ENCODE data around the gene ZCCHC7.

Gene ZCCHC7

GRCh38 chr9:37363124-37363523, 242.8 kb downstream of the ZCCHC7 start:
- Histone ChIP-seq H3K4me1 (ENCODE audit: control insufficient read depth, low read length) (peaks cover 83% of the 10 kb centered on the region), H3F3A (ENCODE audit: control insufficient read depth, insufficient read depth) (peaks cover 8% of the 10 kb centered on the region), H3K9me3 (ENCODE audit: control insufficient read depth, insufficient read depth, low read length) (no peaks in the 10 kb centered on the region), H3K79me2 (ENCODE audit: control insufficient read depth, low read length) (no peaks in the 10 kb centered on the region), H3K36me3 (ENCODE audit: control insufficient read depth, low read length) (peaks cover 29% of the 10 kb centered on the region), H3K4me3 (ENCODE audit: low read length) (no peak overlapping the region), H3K27ac (ENCODE audit: low read depth, low read length) (peak overlapping the region; percentile 34), H4K20me1 (ENCODE audit: control insufficient read depth, insufficient read depth, low read depth, low read length) (no peaks in the 10 kb centered on the region), H3K9me2 (replicated peaks; ENCODE audit: control insufficient read depth, low read length) (no peaks in the 10 kb centered on the region), H3K27me3 (ENCODE audit: control insufficient read depth, low read length) (no peaks in the 10 kb centered on the region), H3K4me2 (ENCODE audit: low read length) (peak overlapping the region; percentile 25)
- TF ChIP-seq EZH2phosphoT487 (IDR thresholded peaks at IDR 0.05; ENCODE audit: borderline replicate concordance, low read length) (no peak), CTCF (IDR thresholded peaks at IDR 0.05; ENCODE audit: low read depth, low read length, poor library complexity, severe bottlenecking) (no peak)

GRCh38 chr9:37364136-37364535, 243.8 kb downstream of the ZCCHC7 start:
- Histone ChIP-seq H3K27me3 (ENCODE audit: control insufficient read depth, low read length) (no peaks in the 10 kb centered on the region), H3K4me3 (ENCODE audit: low read length) (peak overlapping the region; percentile 1), H4K20me1 (ENCODE audit: control insufficient read depth, insufficient read depth, low read depth, low read length) (no peaks in the 10 kb centered on the region), H3K79me2 (ENCODE audit: control insufficient read depth, low read length) (no peaks in the 10 kb centered on the region), H3K36me3 (ENCODE audit: control insufficient read depth, low read length) (peaks cover 19% of the 10 kb centered on the region), H3K9me2 (replicated peaks; ENCODE audit: control insufficient read depth, low read length) (no peaks in the 10 kb centered on the region), H3F3A (ENCODE audit: control insufficient read depth, insufficient read depth) (peaks cover 8% of the 10 kb centered on the region), H3K4me2 (ENCODE audit: low read length) (peak overlapping the region; percentile 15), H3K27ac (ENCODE audit: low read depth, low read length) (peak overlapping the region; percentile 12), H3K4me1 (ENCODE audit: control insufficient read depth, low read length) (peaks cover 86% of the 10 kb centered on the region), H3K9me3 (ENCODE audit: control insufficient read depth, insufficient read depth, low read length) (no peaks in the 10 kb centered on the region)
- no peak for TF ChIP-seq EZH2phosphoT487 (IDR thresholded peaks at IDR 0.05; ENCODE audit: borderline replicate concordance, low read length)

- peaks cover 12% of the 10 kb centered on the region for H3F3A ChIP-seq (ENCODE audit: control insufficient read depth, insufficient read depth)
- peak overlapping the region; percentile 12 for H3K27ac ChIP-seq (ENCODE audit: low read depth, low read length)
- H3K79me2 ChIP-seq (ENCODE audit: control insufficient read depth, low read length): no peaks in the 10 kb centered on the region
- peak overlapping the region; percentile 15 for H3K4me2 ChIP-seq (ENCODE audit: low read length)
- H3K4me1 ChIP-seq (ENCODE audit: control insufficient read depth, low read length): peaks cover 91% of the 10 kb centered on the region
- TF ChIP-seq EZH2phosphoT487 (IDR thresholded peaks at IDR 0.05; ENCODE audit: borderline replicate concordance, low read length) (no peak), CTCF (IDR thresholded peaks at IDR 0.05; ENCODE audit: low read depth, low read length, poor library complexity, severe bottlenecking) (peak; percentile 77)
- H3K4me3 ChIP-seq (ENCODE audit: low read length): no peak overlapping the region
- H3K9me3 ChIP-seq (ENCODE audit: control insufficient read depth, insufficient read depth, low read length): no peaks in the 10 kb centered on the region
- H3K9me2 ChIP-seq (replicated peaks; ENCODE audit: control insufficient read depth, low read length): no peaks in the 10 kb centered on the region
- H3K36me3 ChIP-seq (ENCODE audit: control insufficient read depth, low read length): peaks cover 12% of the 10 kb centered on the region
- H4K20me1 ChIP-seq (ENCODE audit: control insufficient read depth, insufficient read depth, low read depth, low read length): no peaks in the 10 kb centered on the region
- no peaks in the 10 kb centered on the region for H3K27me3 ChIP-seq (ENCODE audit: control insufficient read depth, low read length)
Measured at GRCh38 chr9:37364751-37365360, 244.5 kb downstream of the ZCCHC7 start.

DNA sequence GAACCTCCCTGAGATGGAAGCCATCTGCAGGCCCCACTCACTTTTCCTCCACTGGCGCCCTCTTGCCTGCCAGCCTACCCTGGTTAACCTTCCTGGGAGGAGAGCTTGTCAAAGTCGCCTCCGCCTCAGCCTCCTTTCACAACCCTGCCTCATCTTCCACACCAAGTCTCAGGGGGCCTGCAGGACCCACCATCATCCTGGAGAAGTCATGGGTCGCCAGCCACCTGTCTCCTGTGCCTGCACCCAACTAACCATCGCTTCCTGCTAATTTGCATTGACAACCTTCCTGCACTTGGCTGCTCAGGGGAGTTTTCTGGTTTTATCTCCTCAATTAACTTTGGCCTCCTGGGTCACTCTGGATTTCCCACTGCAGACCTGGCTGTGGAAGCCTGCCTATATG, 249.3 kb downstream of the ZCCHC7 start:
- Histone ChIP-seq H4K20me1 (ENCODE audit: control insufficient read depth, insufficient read depth, low read depth, low read length) (no peaks in the 10 kb centered on the region), H3F3A (ENCODE audit: control insufficient read depth, insufficient read depth) (peaks cover 47% of the 10 kb centered on the region), H3K4me3 (ENCODE audit: low read length) (peak overlapping the region; percentile 69), H3K27me3 (ENCODE audit: control insufficient read depth, low read length) (no peaks in the 10 kb centered on the region), H3K4me1 (ENCODE audit: control insufficient read depth, low read length) (peaks cover 98% of the 10 kb centered on the region), H3K79me2 (ENCODE audit: control insufficient read depth, low read length) (no peaks in the 10 kb centered on the region), H3K9me3 (ENCODE audit: control insufficient read depth, insufficient read depth, low read length) (no peaks in the 10 kb centered on the region), H3K4me2 (ENCODE audit: low read length) (peak overlapping the region; percentile 76), H3K27ac (ENCODE audit: low read depth, low read length) (peak overlapping the region; percentile 99), H3K36me3 (ENCODE audit: control insufficient read depth, low read length) (0 out of 2 replicates have a peak, but pooled peaks cover 3% of the 10 kb centered on the region), H3K9me2 (replicated peaks; ENCODE audit: control insufficient read depth, low read length) (no peaks in the 10 kb centered on the region)
- TF ChIP-seq CTCF (IDR thresholded peaks at IDR 0.05; ENCODE audit: low read depth, low read length, poor library complexity, severe bottlenecking) (no peak), EZH2phosphoT487 (IDR thresholded peaks at IDR 0.05; ENCODE audit: borderline replicate concordance, low read length) (no peak)
